KMS-11 (cell line): ENCODE results near the gene UQCRC1.

Source experiments
- H2AFZ ChIP-seq: fragments of 200-600 bp; sonication (generic); 2 replicates; pipeline ENCODE4 v1.6.1; 2016; ENCODE audit warnings: antibody characterized with exemption, mixed run types, low read depth
- H3K27ac ChIP-seq: fragments of 200-600 bp; sonication (generic); 2 replicates; pipeline ENCODE4 v1.6.1; 2016; ENCODE audit warnings: mild to moderate bottlenecking, mixed run types
- H3K27me3 ChIP-seq: fragments of 200-600 bp; sonication (generic); 2 replicates; pipeline ENCODE4 v1.6.1; 2017; ENCODE audit warnings: mild to moderate bottlenecking, low read depth, mixed run types, moderate library complexity; ENCODE audit not compliant: insufficient read depth
- H3K36me3 ChIP-seq: fragments of 200-600 bp; sonication (generic); 2 replicates; pipeline ENCODE4 v1.6.1; 2017; ENCODE audit warnings: mild to moderate bottlenecking, mixed run types; ENCODE audit not compliant: insufficient read depth
- H3K4me1 ChIP-seq: fragments of 200-600 bp; sonication (generic); 2 replicates; pipeline ENCODE4 v1.6.1; 2016; ENCODE audit warnings: mild to moderate bottlenecking, low read depth, mixed run types; ENCODE audit not compliant: poor library complexity, severe bottlenecking
- H3K4me2 ChIP-seq: fragments of 200-600 bp; sonication (generic); 2 replicates; pipeline ENCODE4 v1.7.0; 2016; ENCODE audit warnings: mild to moderate bottlenecking, mixed run types
- H3K4me3 ChIP-seq: fragments of 200-600 bp; sonication (generic); IDR thresholded peaks from 2 replicates; pipeline ENCODE4 v1.6.1; 2017; ENCODE audit warnings: low read depth, low read length, mixed read lengths; ENCODE audit not compliant: insufficient read depth
- H3K79me2 ChIP-seq: fragments of 200-600 bp; sonication (generic); 2 replicates; pipeline ENCODE4 v1.6.1; 2016; ENCODE audit warnings: low read depth, mixed run types; ENCODE audit not compliant: insufficient read depth
- H3K9ac ChIP-seq: fragments of 200-600 bp; sonication (generic); 2 replicates; pipeline ENCODE4 v1.6.1; 2016; ENCODE audit warnings: mild to moderate bottlenecking, mixed run types
- H4K20me1 ChIP-seq: fragments of 200-600 bp; sonication (generic); 2 replicates; pipeline ENCODE4 v1.6.1; 2016; ENCODE audit warnings: mild to moderate bottlenecking, mixed run types; ENCODE audit not compliant: insufficient read depth
- TF ChIP-seq, protein P1 (sequence below): fragments of 200-600 bp; sonication (generic); conservative IDR thresholded peaks from 2 replicates; pipeline ENCODE4 v1.6.1; 2017; ENCODE audit warnings: low read depth, mild to moderate bottlenecking, antibody characterized with exemption, low read length, moderate library complexity, mixed read lengths

The UQCRC1 gene

DNA sequence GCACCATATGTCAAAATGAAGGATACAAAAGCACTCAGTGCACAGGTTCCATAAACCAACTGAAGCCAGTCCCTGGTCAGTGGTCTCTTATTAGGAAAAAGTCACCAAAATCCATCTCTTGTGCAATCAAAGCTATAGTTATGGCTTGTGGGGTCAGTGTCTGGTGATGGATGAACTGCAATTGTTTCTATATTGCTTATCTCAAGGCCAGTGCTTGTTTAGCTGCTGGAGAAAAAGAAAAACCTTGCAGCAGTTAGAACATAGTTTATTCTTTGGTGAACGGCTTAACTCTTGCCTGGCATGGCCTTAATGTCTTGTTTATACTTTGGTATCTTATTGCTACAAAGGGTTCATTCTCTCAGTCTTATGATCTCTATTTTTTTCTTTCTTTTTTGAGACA, 2.9 kb upstream of the UQCRC1 start:
- Histone ChIP-seq H3K4me2 (no peak overlapping the region), H3K27ac (no peak overlapping the region), H2AFZ (no peak overlapping the region), H3K9ac (no peak overlapping the region), H3K27me3 (no peaks in the 10 kb centered on the region), H3K4me3 (no peak overlapping the region), H3K79me2 (peaks cover 10% of the 10 kb centered on the region), H4K20me1 (no peaks in the 10 kb centered on the region), H3K4me1 (peaks cover 7% of the 10 kb centered on the region), H3K36me3 (no peaks in the 10 kb centered on the region)
- TF ChIP-seq, protein P1, sequence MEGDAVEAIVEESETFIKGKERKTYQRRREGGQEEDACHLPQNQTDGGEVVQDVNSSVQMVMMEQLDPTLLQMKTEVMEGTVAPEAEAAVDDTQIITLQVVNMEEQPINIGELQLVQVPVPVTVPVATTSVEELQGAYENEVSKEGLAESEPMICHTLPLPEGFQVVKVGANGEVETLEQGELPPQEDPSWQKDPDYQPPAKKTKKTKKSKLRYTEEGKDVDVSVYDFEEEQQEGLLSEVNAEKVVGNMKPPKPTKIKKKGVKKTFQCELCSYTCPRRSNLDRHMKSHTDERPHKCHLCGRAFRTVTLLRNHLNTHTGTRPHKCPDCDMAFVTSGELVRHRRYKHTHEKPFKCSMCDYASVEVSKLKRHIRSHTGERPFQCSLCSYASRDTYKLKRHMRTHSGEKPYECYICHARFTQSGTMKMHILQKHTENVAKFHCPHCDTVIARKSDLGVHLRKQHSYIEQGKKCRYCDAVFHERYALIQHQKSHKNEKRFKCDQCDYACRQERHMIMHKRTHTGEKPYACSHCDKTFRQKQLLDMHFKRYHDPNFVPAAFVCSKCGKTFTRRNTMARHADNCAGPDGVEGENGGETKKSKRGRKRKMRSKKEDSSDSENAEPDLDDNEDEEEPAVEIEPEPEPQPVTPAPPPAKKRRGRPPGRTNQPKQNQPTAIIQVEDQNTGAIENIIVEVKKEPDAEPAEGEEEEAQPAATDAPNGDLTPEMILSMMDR = no peak

DNA sequence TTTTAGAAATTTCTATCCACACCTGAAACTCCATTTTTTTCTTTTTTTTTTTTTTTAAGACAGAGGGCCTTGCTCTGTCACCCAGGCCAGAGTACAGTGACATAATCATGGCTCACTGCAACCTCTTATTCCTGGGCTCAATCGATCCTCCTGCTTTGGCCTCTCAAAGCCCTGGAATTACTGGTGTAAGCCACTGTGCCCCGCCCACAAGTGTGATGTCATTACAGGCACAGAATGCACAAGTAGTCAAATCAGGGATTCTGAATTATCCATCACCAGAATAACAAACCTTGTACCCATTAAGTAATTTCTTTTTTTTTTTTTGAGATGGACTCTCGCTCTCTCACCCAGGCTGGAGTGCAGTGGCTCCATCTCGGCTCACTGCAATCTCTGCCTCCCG, 1.9 kb downstream of the UQCRC1 start:
- TF ChIP-seq, protein P1 = no peak
- Histone ChIP-seq H3K4me1 (peaks cover 7% of the 10 kb centered on the region), H3K27me3 (no peaks in the 10 kb centered on the region), H3K27ac (no peak overlapping the region), H4K20me1 (no peaks in the 10 kb centered on the region), H2AFZ (no peak overlapping the region), H3K36me3 (no peaks in the 10 kb centered on the region), H3K9ac (no peak overlapping the region), H3K79me2 (peaks cover 10% of the 10 kb centered on the region), H3K4me3 (no peak overlapping the region), H3K4me2 (no peak overlapping the region)

DNA sequence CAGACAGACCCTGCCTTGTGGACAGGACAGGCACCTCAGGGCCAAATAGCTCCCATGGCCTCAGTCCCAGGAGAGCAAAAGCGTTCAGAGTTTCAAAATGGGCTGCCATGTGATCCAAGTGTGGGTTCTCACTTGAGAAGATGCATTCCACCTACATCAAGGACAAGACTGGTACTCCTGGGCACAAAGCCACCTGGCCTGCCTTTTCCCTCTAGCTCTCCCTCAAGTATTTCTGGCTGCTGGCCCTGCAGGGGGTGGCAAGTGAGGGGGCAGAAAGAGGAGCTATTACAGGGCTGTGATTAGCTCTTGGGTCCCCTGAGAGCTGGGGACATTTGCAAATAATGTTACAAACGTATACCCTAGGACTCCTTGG, 7.8 kb downstream of the UQCRC1 start:
- Histone ChIP-seq H3K27ac (no peak overlapping the region), H3K27me3 (no peaks in the 10 kb centered on the region)

GRCh38 chr3:48600711-48601621, 8.5 kb downstream of the UQCRC1 start:
- Histone ChIP-seq H3K79me2 (no peaks in the 10 kb centered on the region), H4K20me1 (no peaks in the 10 kb centered on the region), H3K9ac (no peak overlapping the region), H2AFZ (no peak overlapping the region), H3K27ac (no peak overlapping the region), H3K27me3 (no peaks in the 10 kb centered on the region), H3K4me3 (no peak overlapping the region), H3K36me3 (no peaks in the 10 kb centered on the region), H3K4me2 (no peak overlapping the region), H3K4me1 (no peaks in the 10 kb centered on the region)
- TF ChIP-seq, protein P1 = no peak

More for the DNA sequence above, 7.8 kb downstream of the UQCRC1 start:
- Histone ChIP-seq H4K20me1 (no peaks in the 10 kb centered on the region), H3K36me3 (no peaks in the 10 kb centered on the region), H3K4me2 (no peak overlapping the region), H3K79me2 (no peaks in the 10 kb centered on the region), H3K4me3 (no peak overlapping the region), H3K9ac (no peak overlapping the region), H3K4me1 (no peaks in the 10 kb centered on the region), H2AFZ (no peak overlapping the region)
- TF ChIP-seq, protein P1 = no peak
